MG63 (cell line): ENCODE results near the gene SAMHD1. TPM values are rescaled to one million over a fixed set of nuclear protein-coding genes. Genes with fewer than 3 reads are reported as not detected.
A peak's percentile ranks its signal among the peaks of the same experiment; 100 is the strongest.

Experiments used
- DNase-seq: peaks from one replicate; pipeline ENCODE4 v3.0.0-alpha.2; 2020
- H3K27me3 ChIP-seq: fragments of 250-450 bp; sonication (Bioruptor Pico); 2 replicates; pipeline ENCODE4 v1.5.1; 2020; ENCODE audit warnings: mild to moderate bottlenecking, moderate library complexity
- H3K36me3 ChIP-seq: fragments of 250-450 bp; sonication (Bioruptor Pico); 2 replicates; pipeline ENCODE4 v1.5.1; 2020; ENCODE audit warnings: mild to moderate bottlenecking, moderate library complexity
- H3K4me3 ChIP-seq: fragments of 250-450 bp; sonication (Bioruptor Pico); 2 replicates; pipeline ENCODE4 v1.5.1; 2020; ENCODE audit warnings: mild to moderate bottlenecking, moderate library complexity
- H3K9me3 ChIP-seq: fragments of 250-450 bp; sonication (Bioruptor Pico); 2 replicates; pipeline ENCODE4 v1.5.1; 2020; ENCODE audit warnings: mild to moderate bottlenecking, moderate library complexity
- total RNA-seq: library from RNA; depleted of rRNA; stranded (reverse); fragments of >200 nt; shearing (Covaris generic); gene quantifications from 2 replicates; pipeline ENCODE4 v1.2.3, GENCODE V29; 2014; ENCODE audit warnings: low replicate concordance

SAMHD1 gene
- total RNA-seq, 1 experiment from 2014 or later: 13.6 TPM

DNA sequence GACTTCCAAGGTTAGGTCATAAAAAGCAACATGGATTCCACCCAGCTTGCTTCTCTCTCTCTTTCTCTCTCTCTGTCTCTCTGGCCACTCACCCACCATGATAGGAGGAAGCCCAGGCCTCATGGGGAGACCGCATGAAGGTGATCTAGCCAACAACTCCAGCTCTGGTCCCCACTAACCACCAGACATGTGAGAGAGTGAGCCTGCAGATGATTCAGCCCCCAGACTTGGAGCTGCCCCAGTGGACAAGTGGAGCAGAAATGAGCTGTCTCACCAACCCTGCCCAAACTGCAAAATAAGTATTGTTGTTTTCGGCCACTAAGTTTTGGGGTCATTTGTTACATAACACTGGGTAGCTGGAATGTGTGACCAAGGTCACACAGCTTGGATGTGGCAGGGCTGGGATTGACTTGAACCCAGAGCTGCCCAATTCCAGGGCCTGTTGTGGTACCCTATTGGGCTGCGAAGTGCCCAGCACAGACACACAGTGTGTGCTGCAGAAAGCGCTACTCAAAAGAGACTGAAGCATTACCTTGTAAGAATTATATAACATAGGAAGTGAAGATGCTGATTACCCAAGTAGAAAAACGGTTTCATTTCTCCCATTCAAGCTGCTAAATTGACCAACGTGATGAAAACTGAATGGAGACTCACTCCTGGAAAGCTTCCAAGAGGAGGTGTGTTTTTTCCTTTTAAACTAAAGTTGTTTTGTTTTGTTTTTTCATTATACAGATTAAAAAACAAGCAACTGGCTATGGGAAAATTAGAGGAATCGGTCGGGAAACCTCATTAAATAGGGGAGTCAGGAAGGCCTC lies 84.6 kb downstream of the SAMHD1 start:
- H3K9me3 ChIP-seq: no peaks in the 10 kb centered on the region
- peaks cover 7% of the 10 kb centered on the region for H3K36me3 ChIP-seq
- H3K27me3 ChIP-seq: no peaks in the 10 kb centered on the region
- no peak overlapping the region for H3K4me3 ChIP-seq
- peak; percentile 78 for DNase-seq

DNA sequence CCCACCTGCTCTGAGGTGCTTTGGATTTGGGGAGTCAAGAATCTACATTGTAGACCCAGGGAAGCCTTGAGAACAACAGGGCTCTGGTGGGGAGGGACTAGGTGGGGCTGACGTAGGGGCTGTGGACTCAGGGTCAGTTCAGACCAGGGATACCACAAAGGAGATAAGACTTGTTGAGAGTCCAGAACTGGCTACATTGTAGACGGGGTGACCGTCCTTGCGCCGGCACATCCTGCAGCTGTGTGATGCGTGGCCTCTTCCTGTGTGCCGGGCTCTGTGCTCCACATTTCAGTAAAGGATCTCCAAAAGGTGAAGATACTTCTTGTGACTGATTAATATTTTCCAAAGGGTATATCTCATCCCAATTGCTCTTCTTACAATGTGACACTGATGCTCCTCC lies 85.3 kb downstream of the SAMHD1 start:
- no peaks in the 10 kb centered on the region for H3K9me3 ChIP-seq
- DNase-seq: no peak
- H3K27me3 ChIP-seq: no peaks in the 10 kb centered on the region
- H3K4me3 ChIP-seq: no peak overlapping the region
- peaks cover 14% of the 10 kb centered on the region for H3K36me3 ChIP-seq

DNA sequence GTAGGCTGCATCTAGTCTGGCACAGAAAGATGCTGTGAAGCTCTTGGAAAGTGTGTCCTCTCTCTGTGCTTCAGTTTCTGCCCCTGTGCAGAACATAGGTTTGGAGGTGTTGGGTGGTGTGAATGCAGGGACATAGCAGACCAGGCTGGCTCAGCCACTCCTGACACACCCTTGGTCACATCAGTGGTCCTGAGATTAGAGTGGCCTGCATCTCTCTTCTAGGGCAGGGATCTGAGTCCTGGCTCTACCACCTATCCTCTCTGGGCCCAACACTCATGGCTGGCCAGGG lies 85.7 kb downstream of the SAMHD1 start:
- no peaks in the 10 kb centered on the region for H3K27me3 ChIP-seq
- DNase-seq: no peak
- H3K9me3 ChIP-seq: no peaks in the 10 kb centered on the region
- peaks cover 18% of the 10 kb centered on the region for H3K36me3 ChIP-seq
- H3K4me3 ChIP-seq: no peak overlapping the region

GRCh38 chr20:36865076-36865860 lies 86.2 kb downstream of the SAMHD1 start:
- Histone ChIP-seq H3K36me3 (peaks cover 23% of the 10 kb centered on the region), H3K4me3 (no peak overlapping the region), H3K27me3 (no peaks in the 10 kb centered on the region), H3K9me3 (no peaks in the 10 kb centered on the region)
- DNase-seq: no peak

DNA sequence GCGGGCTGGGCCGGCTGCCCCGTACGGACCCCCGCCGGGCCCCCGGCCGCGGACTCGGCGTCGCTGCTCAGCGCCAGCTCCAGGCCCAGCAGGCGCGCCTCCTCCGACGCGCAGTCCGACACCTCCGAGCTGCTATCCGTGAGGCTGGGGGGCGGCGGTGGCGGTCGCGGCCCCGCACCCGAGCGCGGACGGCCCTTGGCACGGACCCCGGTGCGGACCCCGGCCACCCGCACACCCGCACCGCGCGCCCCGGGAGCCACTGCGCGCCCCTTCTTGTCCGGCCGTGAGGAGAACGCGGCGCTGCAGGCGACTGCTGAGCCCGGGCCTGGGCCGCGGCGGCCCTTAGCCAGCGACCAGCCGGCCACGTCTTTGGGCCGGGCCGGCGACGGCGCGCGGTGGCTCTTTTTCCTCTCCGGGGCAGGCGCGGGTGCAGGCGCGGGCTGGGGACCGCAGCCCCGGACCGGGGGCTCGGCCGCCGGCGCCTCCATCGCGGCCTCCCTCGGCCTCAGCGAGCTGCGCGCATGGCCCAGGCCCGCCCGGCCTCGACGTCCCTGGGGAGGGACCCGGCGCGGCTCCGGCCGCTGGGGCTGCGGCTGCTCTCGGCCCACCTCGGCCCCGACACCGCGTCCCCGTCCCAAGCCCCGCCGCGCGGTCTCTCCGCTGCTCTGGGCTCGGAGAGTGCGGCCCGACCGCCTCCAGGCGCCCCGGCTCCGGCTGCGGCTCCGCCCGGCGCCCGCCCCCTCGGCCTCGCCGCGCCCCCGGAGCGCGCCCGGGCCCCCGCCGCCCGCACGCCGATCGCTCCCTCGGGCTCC lies 88.4 kb downstream of the SAMHD1 start:
- H3K4me3 ChIP-seq: peak overlapping the region; percentile 86
- no peaks in the 10 kb centered on the region for H3K27me3 ChIP-seq
- DNase-seq: no peak
- peaks cover 42% of the 10 kb centered on the region for H3K36me3 ChIP-seq
- H3K9me3 ChIP-seq: no peaks in the 10 kb centered on the region

GRCh38 chr20:36861875-36862801 lies 89.4 kb downstream of the SAMHD1 start:
- DNase-seq: peak; percentile 98
- Histone ChIP-seq H3K27me3 (no peaks in the 10 kb centered on the region), H3K9me3 (no peaks in the 10 kb centered on the region), H3K36me3 (peaks cover 51% of the 10 kb centered on the region), H3K4me3 (peak overlapping the region; percentile 86)

GRCh38 chr20:36861625-36861874 lies 90.0 kb downstream of the SAMHD1 start:
- DNase-seq: peak; percentile 55
- peak overlapping the region; percentile 86 for H3K4me3 ChIP-seq
- no peaks in the 10 kb centered on the region for H3K27me3 ChIP-seq
- H3K9me3 ChIP-seq: no peaks in the 10 kb centered on the region
- H3K36me3 ChIP-seq: peaks cover 55% of the 10 kb centered on the region

DNA sequence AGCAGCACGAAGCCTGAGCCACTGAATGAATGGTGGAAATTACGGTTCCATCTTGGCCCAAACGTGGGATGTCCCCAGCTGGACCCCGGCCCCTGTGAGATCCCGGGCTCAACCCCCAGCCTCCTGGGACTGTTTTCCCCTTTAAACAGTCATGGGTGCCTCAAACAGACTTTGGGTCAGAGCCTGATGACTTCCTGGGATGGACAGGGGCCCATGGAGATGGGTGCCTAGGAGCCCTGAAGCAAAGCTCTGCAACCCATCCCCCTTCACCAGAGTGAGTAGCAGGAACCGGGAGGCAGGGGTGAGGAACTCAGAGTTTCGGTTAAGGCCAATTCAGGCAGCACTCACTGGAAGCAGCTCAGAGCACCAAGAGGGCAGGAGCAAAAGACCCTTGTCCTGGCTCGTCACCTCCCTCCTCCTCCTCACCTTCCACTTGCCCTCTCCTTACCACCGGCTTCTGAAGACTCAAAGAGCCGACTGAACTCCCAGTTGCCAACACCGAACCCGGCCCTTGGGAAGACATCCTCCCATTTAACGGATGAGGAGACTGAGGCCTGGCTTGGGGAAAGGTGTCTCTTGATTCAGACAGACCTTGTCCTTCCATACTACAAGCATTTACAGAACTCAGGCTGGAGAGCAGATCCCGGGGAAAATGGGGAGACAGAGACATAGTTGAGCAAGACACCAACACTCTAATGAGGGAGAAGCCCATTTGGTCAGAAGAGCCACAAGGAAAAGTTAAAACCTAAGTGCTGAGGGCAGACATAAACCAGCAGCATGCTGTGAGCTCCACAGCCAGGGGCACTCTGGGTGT lies 90.5 kb downstream of the SAMHD1 start:
- DNase-seq: no peak
- H3K9me3 ChIP-seq: no peaks in the 10 kb centered on the region
- H3K36me3 ChIP-seq: peaks cover 55% of the 10 kb centered on the region
- H3K27me3 ChIP-seq: no peaks in the 10 kb centered on the region
- peak overlapping the region; percentile 86 for H3K4me3 ChIP-seq

- H3K9me3 ChIP-seq: no peaks in the 10 kb centered on the region
- peaks cover 60% of the 10 kb centered on the region for H3K36me3 ChIP-seq
- DNase-seq: no peak
- no peaks in the 10 kb centered on the region for H3K27me3 ChIP-seq
- H3K4me3 ChIP-seq: no peak overlapping the region
Observed at GRCh38 chr20:36860339-36860738, 91.2 kb downstream of the SAMHD1 start.

- Histone ChIP-seq H3K4me3 (no peak overlapping the region; the same call in 1 of the 2 replicates), H3K27me3 (no peaks in the 10 kb centered on the region), H3K36me3 (peaks cover 65% of the 10 kb centered on the region), H3K9me3 (no peaks in the 10 kb centered on the region)
- no peak for DNase-seq
Observed at GRCh38 chr20:36859700-36860330, 91.7 kb downstream of the SAMHD1 start.

DNA sequence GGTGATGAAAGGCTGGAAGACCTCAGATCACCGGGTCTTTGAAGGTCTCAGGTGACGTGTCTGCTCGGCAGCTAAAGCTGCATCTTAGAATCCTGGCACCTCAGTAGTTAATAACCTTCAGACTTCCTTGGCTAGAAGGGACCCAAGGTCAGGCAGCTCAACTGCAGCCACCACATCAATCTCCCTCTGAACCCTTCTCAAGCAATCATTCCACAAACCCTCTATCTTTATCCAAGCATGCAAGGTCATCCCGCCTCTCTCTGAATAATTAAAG lies 92.3 kb downstream of the SAMHD1 start:
- Histone ChIP-seq H3K9me3 (no peaks in the 10 kb centered on the region), H3K36me3 (peaks cover 69% of the 10 kb centered on the region), H3K27me3 (no peaks in the 10 kb centered on the region), H3K4me3 (no peak overlapping the region)
- no peak for DNase-seq

GRCh38 chr20:36856691-36857635 lies 94.5 kb downstream of the SAMHD1 start:
- Histone ChIP-seq H3K27me3 (no peaks in the 10 kb centered on the region), H3K36me3 (peaks cover 84% of the 10 kb centered on the region), H3K4me3 (no peak overlapping the region), H3K9me3 (no peaks in the 10 kb centered on the region)
- DNase-seq: no peak

GRCh38 chr20:36856195-36856594 lies 95.3 kb downstream of the SAMHD1 start:
- peak; percentile 90 for DNase-seq

GRCh38 chr20:36855241-36855657 lies 96.3 kb downstream of the SAMHD1 start:
- H3K36me3 ChIP-seq: peaks cover 82% of the 10 kb centered on the region
- H3K27me3 ChIP-seq: no peaks in the 10 kb centered on the region
- peak; percentile 79 for DNase-seq
- no peak overlapping the region for H3K4me3 ChIP-seq
- H3K9me3 ChIP-seq: no peaks in the 10 kb centered on the region

More at GRCh38 chr20:36856195-36856594, 95.3 kb downstream of the SAMHD1 start:
- Histone ChIP-seq H3K4me3 (peak overlapping the region; percentile 1; the same call in 1 of the 2 replicates), H3K9me3 (no peaks in the 10 kb centered on the region), H3K27me3 (no peaks in the 10 kb centered on the region), H3K36me3 (peaks cover 84% of the 10 kb centered on the region)
